Measurements from ENCODE around the gene MIPOL1.
"Not testable (repeated sequence)": the region's sequence is repeated elsewhere in the genome, so short reads cannot be mapped to it uniquely, and the experiment has no call there.

MIPOL1 gene

GRCh38 chr14:37185670-37186069, 12.1 kb upstream of the MIPOL1 start:
- Mint-ChIP-seq H3K4me1 (no peaks in the 10 kb centered on the region), H3K9me3 (peaks cover 13% of the 10 kb centered on the region), H3K4me3 (no peak overlapping the region), H3K27me3 (ENCODE audit: low read depth) (peaks cover 8% of the 10 kb centered on the region), H3K36me3 (ENCODE audit: low read depth) (no peaks in the 10 kb centered on the region), H3K27ac (no peak overlapping the region)
- TF ChIP-seq, protein P1, sequence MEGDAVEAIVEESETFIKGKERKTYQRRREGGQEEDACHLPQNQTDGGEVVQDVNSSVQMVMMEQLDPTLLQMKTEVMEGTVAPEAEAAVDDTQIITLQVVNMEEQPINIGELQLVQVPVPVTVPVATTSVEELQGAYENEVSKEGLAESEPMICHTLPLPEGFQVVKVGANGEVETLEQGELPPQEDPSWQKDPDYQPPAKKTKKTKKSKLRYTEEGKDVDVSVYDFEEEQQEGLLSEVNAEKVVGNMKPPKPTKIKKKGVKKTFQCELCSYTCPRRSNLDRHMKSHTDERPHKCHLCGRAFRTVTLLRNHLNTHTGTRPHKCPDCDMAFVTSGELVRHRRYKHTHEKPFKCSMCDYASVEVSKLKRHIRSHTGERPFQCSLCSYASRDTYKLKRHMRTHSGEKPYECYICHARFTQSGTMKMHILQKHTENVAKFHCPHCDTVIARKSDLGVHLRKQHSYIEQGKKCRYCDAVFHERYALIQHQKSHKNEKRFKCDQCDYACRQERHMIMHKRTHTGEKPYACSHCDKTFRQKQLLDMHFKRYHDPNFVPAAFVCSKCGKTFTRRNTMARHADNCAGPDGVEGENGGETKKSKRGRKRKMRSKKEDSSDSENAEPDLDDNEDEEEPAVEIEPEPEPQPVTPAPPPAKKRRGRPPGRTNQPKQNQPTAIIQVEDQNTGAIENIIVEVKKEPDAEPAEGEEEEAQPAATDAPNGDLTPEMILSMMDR (IDR thresholded peaks at IDR 0.05; ENCODE audit: unreplicated experiment in 3 of 3): no peak

DNA sequence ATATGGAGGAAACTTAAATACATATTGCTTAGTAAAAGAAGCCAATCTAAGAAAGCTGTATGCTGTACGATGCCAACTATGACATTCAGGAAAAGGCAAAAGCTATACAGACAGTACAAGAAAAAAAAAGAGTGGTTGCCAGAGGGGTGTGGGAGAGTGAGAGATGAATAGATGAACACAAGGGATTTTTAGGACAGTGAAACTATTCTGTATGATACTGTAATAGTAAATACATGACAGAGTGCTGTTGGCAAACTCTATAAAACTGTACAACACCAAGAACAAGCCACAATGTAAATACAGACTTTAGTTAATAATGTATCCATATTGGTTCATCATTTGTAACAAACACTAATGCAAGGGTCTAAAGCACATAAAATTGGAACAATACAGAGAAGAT, 10.9 kb upstream of the MIPOL1 start:
- Mint-ChIP-seq H3K27ac (no peak overlapping the region), H3K27me3 (ENCODE audit: low read depth) (peaks cover 10% of the 10 kb centered on the region), H3K4me3 (no peak overlapping the region), H3K36me3 (ENCODE audit: low read depth) (no peaks in the 10 kb centered on the region), H3K9me3 (peaks cover 16% of the 10 kb centered on the region), H3K4me1 (no peaks in the 10 kb centered on the region)
- TF ChIP-seq, protein P1 (IDR thresholded peaks at IDR 0.05; ENCODE audit: unreplicated experiment in 3 of 3): no peak

- Mint-ChIP-seq H3K27me3 (ENCODE audit: low read depth) (peaks cover 10% of the 10 kb centered on the region), H3K36me3 (ENCODE audit: low read depth) (no peaks in the 10 kb centered on the region), H3K27ac (no peak overlapping the region)
These were observed 10.4 kb upstream of the MIPOL1 start for GRCh38 chr14:37187294-37187693.

GRCh38 chr14:37187840-37188577, 9.7 kb upstream of the MIPOL1 start:
- not testable (repeated sequence) for H3K36me3 Mint-ChIP-seq (ENCODE audit: low read depth); H3K27ac Mint-ChIP-seq; H3K4me3 Mint-ChIP-seq; H3K4me1 Mint-ChIP-seq
- H3K9me3 Mint-ChIP-seq: peaks cover 19% of the 10 kb centered on the region
- H3K27me3 Mint-ChIP-seq (ENCODE audit: low read depth): peaks cover 10% of the 10 kb centered on the region

More at GRCh38 chr14:37187294-37187693, 10.4 kb upstream of the MIPOL1 start:
- TF ChIP-seq, protein P1 (IDR thresholded peaks at IDR 0.05; ENCODE audit: unreplicated experiment in 3 of 3): no peak
- Mint-ChIP-seq H3K4me1 (no peaks in the 10 kb centered on the region), H3K9me3 (peaks cover 19% of the 10 kb centered on the region), H3K4me3 (no peak overlapping the region)

GRCh38 chr14:37189733-37190132, 8.0 kb upstream of the MIPOL1 start:
- H3K9me3 Mint-ChIP-seq: peaks cover 19% of the 10 kb centered on the region
- H3K4me3 Mint-ChIP-seq; H3K36me3 Mint-ChIP-seq (ENCODE audit: low read depth); H3K4me1 Mint-ChIP-seq; H3K27ac Mint-ChIP-seq: not testable (repeated sequence)
- peaks cover 10% of the 10 kb centered on the region for H3K27me3 Mint-ChIP-seq (ENCODE audit: low read depth)

DNA sequence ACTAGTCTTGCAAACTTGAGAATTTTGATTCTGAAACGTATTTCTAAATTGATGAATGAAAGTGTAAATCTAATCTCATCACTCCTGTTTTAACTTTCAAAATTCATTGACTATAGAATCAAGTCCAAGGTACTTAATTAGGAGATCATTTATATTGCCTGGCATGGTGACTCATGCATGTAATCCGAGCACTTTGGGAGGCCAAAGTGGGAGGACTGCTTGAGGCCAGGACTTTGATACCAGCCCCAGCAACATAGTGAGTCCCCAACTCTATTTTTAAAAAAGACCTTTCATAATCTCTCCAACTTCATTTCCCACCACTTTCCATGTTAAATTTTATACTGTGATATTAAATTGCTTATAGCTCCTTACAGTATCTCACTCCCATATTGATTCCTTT, 3.0 kb upstream of the MIPOL1 start:
- TF ChIP-seq, protein P1 (IDR thresholded peaks at IDR 0.05; ENCODE audit: unreplicated experiment in 3 of 3): no peak
- no peaks in the 10 kb centered on the region for H3K36me3 Mint-ChIP-seq (ENCODE audit: low read depth)
- no peak overlapping the region for H3K4me3 Mint-ChIP-seq
- peaks cover 8% of the 10 kb centered on the region for H3K9me3 Mint-ChIP-seq
- H3K27ac Mint-ChIP-seq: no peak overlapping the region
- peaks cover 20% of the 10 kb centered on the region for H3K4me1 Mint-ChIP-seq
- H3K27me3 Mint-ChIP-seq (ENCODE audit: low read depth): peaks cover 7% of the 10 kb centered on the region

DNA sequence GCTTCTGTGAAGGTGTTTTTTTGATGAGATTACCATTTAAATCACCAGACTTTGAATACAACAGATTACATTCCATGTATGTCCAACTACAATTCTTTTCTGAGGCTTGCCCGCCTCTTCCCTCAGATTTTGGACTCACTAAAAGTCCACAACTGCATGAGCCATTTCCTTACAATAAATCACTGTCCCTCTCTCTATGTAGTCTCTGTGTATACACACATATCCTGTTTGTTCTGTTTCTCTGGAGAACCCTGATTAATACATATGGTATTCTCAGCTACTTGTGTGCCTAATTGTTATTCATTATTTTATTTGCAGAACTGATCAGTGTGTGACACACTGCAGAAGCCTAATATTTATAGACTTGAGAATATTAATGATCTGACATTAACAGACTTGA, 2.4 kb upstream of the MIPOL1 start:
- H3K4me3 Mint-ChIP-seq: no peak overlapping the region
- peaks cover 5% of the 10 kb centered on the region for H3K9me3 Mint-ChIP-seq
- TF ChIP-seq, protein P1 (IDR thresholded peaks at IDR 0.05; ENCODE audit: unreplicated experiment in 3 of 3): no peak
- no peak overlapping the region for H3K27ac Mint-ChIP-seq
- H3K4me1 Mint-ChIP-seq: peaks cover 20% of the 10 kb centered on the region
- H3K36me3 Mint-ChIP-seq (ENCODE audit: low read depth): no peaks in the 10 kb centered on the region
- H3K27me3 Mint-ChIP-seq (ENCODE audit: low read depth): peaks cover 5% of the 10 kb centered on the region

All from nephron (organoid).